H1 (cell line): ENCODE data around the gene VIPR1. TPM values are rescaled to one million over a fixed set of nuclear protein-coding genes. Genes with fewer than 3 reads are reported as not detected.
A peak's percentile ranks its signal among the peaks of the same experiment; 100 is the strongest.

Source experiments
- CTCF ChIA-PET: fragments of 300-600 bp; sonication (Branson Sonifier 250); formaldehyde crosslinking; loops from one replicate; lab custom pipeline; 2021; ENCODE audit not compliant: partially characterized antibody; lab: Charles Lee
- POLR2A ChIA-PET: fragments of 300-600 bp; sonication (Branson Sonifier 250); formaldehyde crosslinking; loops from one replicate; lab custom pipeline; 2021; ENCODE audit warnings: inconsistent platforms; ENCODE audit not compliant: partially characterized antibody; lab: Charles Lee
- DNase-seq, 2 experiments: peaks; one replicate each; pipeline versions ENCODE4 v3.0.0 to v3.0.0-alpha.2; 2010 to 2022; ENCODE audit warnings: low spot score in 2 of 2, low read depth in 1 of 2, mixed read lengths in 1 of 2
- FAIRE-seq: peaks from 2 replicates; lab custom pipeline; 2011; peaks lifted over from hg19 to GRCh38; lab: Jason Lieb, UNC
- H2AFZ ChIP-seq: 2 replicates; pipeline ENCODE4 v1.8.1; 2012; ENCODE audit warnings: low read length, inconsistent platforms
- H2AK5ac ChIP-seq: 2 replicates; pipeline ENCODE4 v1.6.1; 2013; ENCODE audit warnings: low read depth, low read length
- H2BK120ac ChIP-seq: replicated peaks from 2 replicates; pipeline ENCODE3; 2013; ENCODE audit warnings: low read depth, low read length, inconsistent platforms
- H2BK12ac ChIP-seq: 2 replicates; pipeline ENCODE4 v1.6.1; 2013; ENCODE audit warnings: low read depth, low read length
- H2BK15ac ChIP-seq: 2 replicates; pipeline ENCODE4 v1.6.1; 2013; ENCODE audit warnings: low read length
- H2BK20ac ChIP-seq: 2 replicates; pipeline ENCODE4 v1.6.1; 2013; ENCODE audit warnings: low read length
- H2BK5ac ChIP-seq: 2 replicates; pipeline ENCODE4 v1.6.1; 2013; ENCODE audit warnings: low read depth, low read length
- H3K14ac ChIP-seq: 2 replicates; pipeline ENCODE4 v1.6.1; 2013; ENCODE audit warnings: inconsistent platforms; ENCODE audit not compliant: insufficient read length
- H3K18ac ChIP-seq: 2 replicates; pipeline ENCODE4 v1.6.1; 2013; ENCODE audit warnings: low read length; ENCODE audit errors: extremely low read depth
- H3K23ac ChIP-seq: 2 replicates; pipeline ENCODE4 v1.6.1; 2013; ENCODE audit warnings: inconsistent platforms; ENCODE audit not compliant: insufficient read length
- H3K23me2 ChIP-seq: 2 replicates; pipeline ENCODE4 v1.6.1; 2013; ENCODE audit warnings: low read depth, low read length
- H3K27ac ChIP-seq: 2 replicates; pipeline ENCODE4 v1.6.1; 2011; ENCODE audit warnings: low read depth, low read length, inconsistent platforms
- H3K27me3 ChIP-seq, 4 experiments: replicated peaks in 1 of 4; 1 replicate in 1 of 4; 2 replicates in 3 of 4; pipeline versions ENCODE4 v1.6.1 to v1.8.1; 2011 to 2013; ENCODE audit warnings: low read length in 3 of 4, mild to moderate bottlenecking in 3 of 4, inconsistent platforms in 2 of 4, mixed read lengths in 2 of 4, moderate library complexity in 1 of 4; ENCODE audit not compliant: control insufficient read depth in 3 of 4, insufficient read depth in 3 of 4; ENCODE audit errors: extremely low read depth in 1 of 4
- H3K36me3 ChIP-seq, 4 experiments: 2 replicates each; pipeline versions ENCODE4 v1.6.1 to v1.8.1; 2011 to 2013; ENCODE audit warnings: mild to moderate bottlenecking in 4 of 4, low read length in 3 of 4, moderate library complexity in 2 of 4, control low read depth in 1 of 4, inconsistent platforms in 1 of 4; ENCODE audit not compliant: insufficient read depth in 4 of 4, control insufficient read depth in 2 of 4
- H3K4ac ChIP-seq: replicated peaks from 2 replicates; pipeline ENCODE3; 2013; ENCODE audit warnings: low read length, low read depth, mixed read lengths, inconsistent platforms; ENCODE audit not compliant: insufficient read length
- H3K4me1 ChIP-seq, 4 experiments: replicated peaks in 1 of 4; 1 replicate in 1 of 4; 2 replicates in 3 of 4; pipeline versions ENCODE4 v1.6.1 to v1.8.1; 2011 to 2013; ENCODE audit warnings: low read length in 3 of 4, inconsistent platforms in 2 of 4, mixed read lengths in 1 of 4; ENCODE audit not compliant: insufficient read depth in 4 of 4, control insufficient read depth in 3 of 4
- H3K4me2 ChIP-seq, 2 experiments: 2 replicates each; pipeline versions ENCODE4 v1.6.1 to v1.8.1; 2011 to 2013; ENCODE audit warnings: low read depth in 2 of 2, low read length in 2 of 2, control low read depth in 1 of 2, inconsistent platforms in 1 of 2, mild to moderate bottlenecking in 1 of 2; ENCODE audit not compliant: insufficient read depth in 1 of 2
- H3K4me3 ChIP-seq, 4 experiments: fragments of 200-600, 300-600 bp in 1 of 4; sonication (generic), shearing (Covaris generic), sonication (Bioruptor Twin) in 1 of 4; 2 replicates each; pipeline versions ENCODE4 v1.5.1 to v1.8.1; 2011 to 2016; ENCODE audit warnings: low read length in 4 of 4, low read depth in 3 of 4, control low read depth in 2 of 4, inconsistent platforms in 2 of 4, mild to moderate bottlenecking in 2 of 4, mixed read lengths in 1 of 4, moderate library complexity in 1 of 4; ENCODE audit not compliant: insufficient read depth in 2 of 4; ENCODE audit errors: extremely low read depth in 1 of 4
- H3K56ac ChIP-seq: replicated peaks from 2 replicates; pipeline ENCODE3; 2013; ENCODE audit warnings: low read depth, mild to moderate bottlenecking, mixed read lengths, low read length, inconsistent platforms; ENCODE audit not compliant: insufficient read length
- H3K79me1 ChIP-seq: 2 replicates; pipeline ENCODE4 v1.6.1; 2013; ENCODE audit warnings: low read depth, low read length, control low read depth
- H3K79me2 ChIP-seq, 2 experiments: 2 replicates each; pipeline versions ENCODE4 v1.6.1 to v1.8.1; 2012 to 2013; ENCODE audit warnings: low read length in 2 of 2, mild to moderate bottlenecking in 2 of 2, inconsistent platforms in 1 of 2; ENCODE audit not compliant: insufficient read depth in 2 of 2, control insufficient read depth in 1 of 2
- H3K9ac ChIP-seq, 4 experiments: replicated peaks in 1 of 4; 1 replicate in 1 of 4; 2 replicates in 3 of 4; pipeline versions ENCODE4 v1.6.1 to v1.8.1; 2011 to 2013; ENCODE audit warnings: low read depth in 3 of 4, low read length in 3 of 4, control low read depth in 2 of 4, mild to moderate bottlenecking in 2 of 4, moderate library complexity in 2 of 4, inconsistent platforms in 1 of 4; ENCODE audit errors: extremely low read depth in 1 of 4
- H3K9me3 ChIP-seq, 2 experiments: 2 replicates each; pipeline versions ENCODE4 v1.6.1 to v1.8.1; 2012 to 2013; ENCODE audit warnings: mild to moderate bottlenecking in 2 of 2, moderate library complexity in 2 of 2, control low read depth in 1 of 2, inconsistent platforms in 1 of 2, low read depth in 1 of 2, low read length in 1 of 2, mixed read lengths in 1 of 2; ENCODE audit not compliant: insufficient read depth in 2 of 2
- H4K20me1 ChIP-seq, 2 experiments: replicated peaks in 1 of 2; 2 replicates each; pipeline versions ENCODE3 to v1.8.1; 2011 to 2013; ENCODE audit warnings: inconsistent platforms in 2 of 2, low read length in 2 of 2, mild to moderate bottlenecking in 1 of 2; ENCODE audit not compliant: insufficient read depth in 2 of 2, control insufficient read depth in 1 of 2
- H4K5ac ChIP-seq: 2 replicates; pipeline ENCODE4 v1.6.1; 2013; ENCODE audit warnings: low read length, low read depth, mixed read lengths, inconsistent platforms; ENCODE audit not compliant: insufficient read length
- H4K8ac ChIP-seq: 2 replicates; pipeline ENCODE4 v1.8.0; 2013; ENCODE audit warnings: mild to moderate bottlenecking, moderate library complexity, low read length, inconsistent platforms; ENCODE audit not compliant: insufficient read depth; ENCODE audit errors: extremely low read depth
- H4K91ac ChIP-seq: replicated peaks from 2 replicates; pipeline ENCODE3; 2013; ENCODE audit warnings: low read length, mixed read lengths, inconsistent platforms; ENCODE audit not compliant: insufficient read length
- CBX5 ChIP-seq: fragments of 300-800, 300-1000 bp; sonication (generic); IDR thresholded peaks from 2 replicates; pipeline ENCODE4 v1.7.1; 2016; ENCODE audit warnings: antibody characterized with exemption, low read length, low read depth
- CHD2 ChIP-seq: IDR thresholded peaks from 2 replicates; pipeline ENCODE4 v1.6.1; 2012; ENCODE audit warnings: low read length, improper control_type of control experiment
- MAFK ChIP-seq: IDR thresholded peaks from 2 replicates; pipeline ENCODE4 v1.6.1; 2012; ENCODE audit warnings: low read depth, mild to moderate bottlenecking, improper control_type of control experiment, low read length
- PHF8 ChIP-seq: fragments of 200-600 bp; sonication (generic); conservative IDR thresholded peaks from 2 replicates; pipeline ENCODE4 v1.7.1; 2012; ENCODE audit warnings: low read depth, mild to moderate bottlenecking, inconsistent platforms, low read length, moderate library complexity
- POLR2A ChIP-seq, 2 experiments: IDR thresholded peaks; 1 replicate in 1 of 2; 2 replicates in 1 of 2; pipeline ENCODE4 v1.6.1; 2011; ENCODE audit warnings: low read depth in 2 of 2, low read length in 2 of 2, mild to moderate bottlenecking in 2 of 2; ENCODE audit errors: control extremely low read depth in 1 of 2
- SIN3A ChIP-seq, 2 experiments: IDR thresholded peaks in 1 of 2; conservative IDR thresholded peaks in 1 of 2; 2 replicates each; pipeline ENCODE4 v1.6.1; 2011 to 2012; ENCODE audit warnings: low read length in 2 of 2, improper control_type of control experiment in 1 of 2, low read depth in 1 of 2, mild to moderate bottlenecking in 1 of 2
- TAF1 ChIP-seq: IDR thresholded peaks from 2 replicates; pipeline ENCODE4 v1.6.1; 2011; ENCODE audit warnings: mild to moderate bottlenecking, low read depth, low read length
- WGBS, 2 experiments: shearing (Covaris generic) in 1 of 2; methylation state at CpG; one replicate each; pipeline versions ENCODE4 v1.1.6 to v1.1.7; 2013 to 2015; ENCODE audit warnings: low lambda C conversion rate in 2 of 2, mixed read lengths in 2 of 2, inconsistent platforms in 1 of 2, low coverage in 1 of 2, missing lambda C conversion rate in 1 of 2; ENCODE audit not compliant: insufficient replicate concordance in 2 of 2, insufficient coverage in 1 of 2, insufficient read length in 1 of 2; ENCODE audit errors: extremely low coverage in 1 of 2, missing lambda C conversion rate in 1 of 2; 5-methylcytosine and 5-hydroxymethylcytosine counted together
- long read RNA-seq, 2 experiments: library from RNA in 1 of 2; library from capped mRNA in 1 of 2; stranded (forward); transcript quantifications; one replicate each; pipeline ENCODE4 v2.0.0, GENCODE V29; 2021; ENCODE audit warnings: inconsistent platforms in 1 of 2
- polyA minus RNA-seq, 3 experiments: library from RNA; depleted of rRNA, polyadenylated mRNA; stranded (reverse); fragments of >200 nt; gene quantifications; 1 replicate in 2 of 3; 2 replicates in 1 of 3; pipeline ENCODE4 v1.2.3, GENCODE V29; 2011
- polyA plus RNA-seq, 7 experiments: library from polyadenylated mRNA; depleted of rRNA in 3 of 7; stranded (reverse) in 5 of 7; unstranded in 2 of 7; fragments of >200 nt in 5 of 7; fragments of 200-250 nt in 2 of 7; gene quantifications; 1 replicate in 5 of 7; 2 replicates in 1 of 7; 4 replicates in 1 of 7; pipeline versions ENCODE4 v1.2.1 to v1.2.3, GENCODE V29; 2011 to 2013; ENCODE audit warnings: missing spikeins in 2 of 7, mixed read lengths in 2 of 7
- total RNA-seq: library from RNA; stranded (reverse); fragmentation: NEBNext Ultra II Directional; extraction: Animal tissue kit (Norgen Biotek cat#: 25700); gene quantifications from 2 replicates; pipeline ENCODE4 v1.2.1, GENCODE V29; 2021

The VIPR1 gene
- total RNA-seq (10.1 and 11.3 TPM in 2 replicates), polyA plus RNA-seq (2011; rRNA removed) (7.8 and 11.1 TPM in 2 replicates), polyA minus RNA-seq (2011; rRNA and poly(A)+ RNA removed) (9.8 and 15.7 TPM in 2 replicates)
- 8.5 TPM for polyA plus RNA-seq (2011; cell fraction: cytosol; rRNA removed)
- 44.7 TPM for polyA plus RNA-seq (2011; cell fraction: nucleus; rRNA removed)
- polyA plus RNA-seq (2012, experiment 1 of 2) = 8.8 to 11.3 TPM (median 9.7 TPM) in 4 replicates
- polyA plus RNA-seq (2012, experiment 2 of 2) = 7.9 TPM
- 6.8 TPM for polyA plus RNA-seq (2013, experiment 1 of 2)
- polyA plus RNA-seq (2013, experiment 2 of 2) = 6.5 TPM
- 21.9 TPM for polyA minus RNA-seq (2011; cell fraction: cytosol; rRNA and poly(A)+ RNA removed)
- polyA minus RNA-seq (2011; cell fraction: nucleus; rRNA and poly(A)+ RNA removed) = 21.9 TPM
- long read RNA-seq, experiment 1, partial matches to known transcripts = 1 of 9 reads
- long read RNA-seq, experiment 1, other reads (novel, unspliced or antisense) = 8 of 9 reads
- long read RNA-seq, experiment 2 = 0 reads

- H3K27me3 ChIP-seq = peaks cover 0 to 52% (median 35%) of the 10 kb centered on the region in 4 experiments; a peak in 6 of 7 replicates
- H4K8ac ChIP-seq = peak within 1 kb of the TSS; percentile 86
- H3K4me2 ChIP-seq = peak within 1 kb of the TSS; percentile 67 to 98
- DNase-seq (peak; percentile 73 to 99), FAIRE-seq (no peak)
- CTCF ChIA-PET = interaction anchor here (0.7 to 4.5 kb wide), 15 partner anchors 8 to 326 kb away, joined by 3 to 52 read pairs (median 7); no protein-coding TSS in a partner anchor
- H3K4ac ChIP-seq = peak within 1 kb of the TSS; percentile 49
- no peak within 1 kb of the TSS for H3K56ac ChIP-seq
- H3K79me1 ChIP-seq = no peaks in the 10 kb centered on the region
- no peak within 1 kb of the TSS for H3K23ac ChIP-seq
- H4K20me1 ChIP-seq = peaks cover 0 to 4% of the 10 kb centered on the region in 2 experiments
- H2BK15ac ChIP-seq = peak within 1 kb of the TSS; percentile 92
- 12% methylated on average over 40 of the region's 69 CpGs; no CpG with 5 or more reads in 1 of the 2 experiments for WGBS, 2 experiments
- H4K91ac ChIP-seq = peak within 1 kb of the TSS; percentile 45
- H2BK20ac ChIP-seq = no peak within 1 kb of the TSS
- no peaks in the 10 kb centered on the region for H3K79me2 ChIP-seq
- H2BK12ac ChIP-seq = peak within 1 kb of the TSS; percentile 75; the same call in 1 of the 2 replicates
- peak within 1 kb of the TSS; percentile 93; the same call in 1 of the 2 replicates for H2AFZ ChIP-seq
- peak within 1 kb of the TSS in 1 of 4 experiments; percentile 8; a peak in 2 of 7 replicates for H3K9ac ChIP-seq
- no peaks in the 10 kb centered on the region for H3K36me3 ChIP-seq
- peak within 1 kb of the TSS; percentile 66; the same call in 1 of the 2 replicates for H2BK5ac ChIP-seq
- H3K23me2 ChIP-seq = peaks cover 19% of the 10 kb centered on the region
- H3K27ac ChIP-seq = no peak within 1 kb of the TSS
- POLR2A ChIA-PET = interaction anchor here (0.6 to 2.2 kb wide), 6 partner anchors 8 to 1235 kb away, joined by 3 to 13 read pairs (median 4); no protein-coding TSS in a partner anchor
- no peak within 1 kb of the TSS for H4K5ac ChIP-seq
- no peaks in the 10 kb centered on the region for H3K9me3 ChIP-seq
- H3K4me3 ChIP-seq = peak within 1 kb of the TSS; percentile 50 to 77 (median 68)
- peaks cover 0 to 12% (median 2%) of the 10 kb centered on the region in 4 experiments; a peak in 3 of 7 replicates for H3K4me1 ChIP-seq
- H3K18ac ChIP-seq = peak within 1 kb of the TSS; percentile 78
- H3K14ac ChIP-seq = no peak within 1 kb of the TSS
- H2BK120ac ChIP-seq = no peak within 1 kb of the TSS
- peak within 1 kb of the TSS; percentile 98 for H2AK5ac ChIP-seq
- peak; percentile 53; the same call in 1 of the 2 replicates for TF ChIP-seq PHF8
- TF ChIP-seq CHD2 = peak; percentile 78
- peak in 1 of 2 experiments; percentile 65; a peak in 2 of 3 replicates for TF ChIP-seq POLR2A (IDR thresholded peaks at IDR 0.05; ENCODE audit: control extremely low read depth in 1 of 2, low read depth in 2 of 2, low read length in 2 of 2)
- no peak for TF ChIP-seq MAFK
- no peak for TF ChIP-seq CBX5
- TF ChIP-seq TAF1 = peak; percentile 55; the same call in 1 of the 2 replicates
- TF ChIP-seq SIN3A (conservative IDR thresholded peaks at IDR 0.05 in 1 of 2, IDR thresholded peaks at IDR 0.05 in 1 of 2; ENCODE audit: low read depth in 1 of 2, low read length in 2 of 2) = peak in 1 of 2 experiments; percentile 4; a peak in 1 of 4 replicates
These were observed at the start of gene VIPR1 for GRCh38 chr3:42502429-42503250. Gene VIPR1 (plus strand): TSS chr3:42502643. CDS start chr3:42502736, 93 bp downstream.
